DOHH2 (cell line): ENCODE results near the gene KRTAP5-8.

Experiments used
- CTCF ChIP-seq: fragments of 200-600 bp; sonication (generic); IDR thresholded peaks from one replicate; pipeline ENCODE4 v1.5.1; 2014; ENCODE audit warnings: antibody characterized with exemption, mild to moderate bottlenecking, low read depth, low read length; ENCODE audit not compliant: poor library complexity, severe bottlenecking
- EZH2phosphoT487 ChIP-seq: fragments of 200-600 bp; sonication (generic); IDR thresholded peaks from 2 replicates; pipeline ENCODE4 v1.6.1; 2017; ENCODE audit warnings: borderline replicate concordance, mild to moderate bottlenecking, antibody characterized with exemption, low read length, moderate library complexity, mixed read lengths

GRCh38 chr11:71582309-71582895, 44.6 kb downstream of the KRTAP5-8 start, which contains the start of gene KRTAP5-11:
- TF ChIP-seq CTCF (no peak), EZH2phosphoT487 (no peak)
